ENCODE measurements around the gene ANKRD18B.
"Not testable (repeated sequence)": the region's sequence is repeated elsewhere in the genome, so short reads cannot be mapped to it uniquely, and the experiment has no call there.

- TF ChIP-seq CTCF, POLR2A (IDR thresholded peaks at IDR 0.05): not testable (repeated sequence)
These were observed 76.9 kb downstream of the ANKRD18B start for GRCh38 chr9:33600911-33601310.
